Common myeloid progenitor, CD34-positive (primary cell): Measurements from ENCODE around the gene NDRG2.
"Not testable (repeated sequence)": the region's sequence is repeated elsewhere in the genome, so short reads cannot be mapped to it uniquely, and the experiment has no call there.

ENCODE experiments used
- CTCF ChIA-PET: fragments of 350-600 bp; sonication (Branson Sonifier 250); formaldehyde crosslinking; loops from one replicate; lab custom pipeline; 2021; ENCODE audit warnings: antibody characterized with exemption; lab: Charles Lee
- POLR2A ChIA-PET: fragments of 350-600 bp; sonication (Branson Sonifier 250); formaldehyde crosslinking; loops from one replicate; lab custom pipeline; 2021; ENCODE audit warnings: antibody characterized with exemption; lab: Charles Lee
- DNase-seq, 3 donors: peaks; one replicate each; pipeline versions ENCODE4 v3.0.0 to v3.0.0-alpha.2; 2013
- H3K27ac ChIP-seq, 2 experiments: 1 replicate in 1 of 2; 2 replicates in 1 of 2; pipeline ENCODE4 v1.7.0; 2013; ENCODE audit warnings: inconsistent platforms in 2 of 2, low read length in 2 of 2, mild to moderate bottlenecking in 2 of 2, low read depth in 1 of 2, moderate library complexity in 1 of 2; ENCODE audit not compliant: severe bottlenecking in 2 of 2, insufficient read depth in 1 of 2, poor library complexity in 1 of 2
- H3K27me3 ChIP-seq, 5 experiments: replicated peaks in 2 of 5; 1 replicate in 3 of 5; 2 replicates in 2 of 5; pipeline versions ENCODE4 v1.6.1 to v1.7.0; 2013; ENCODE audit warnings: low read length in 4 of 5, mild to moderate bottlenecking in 2 of 5, moderate library complexity in 2 of 5, inconsistent platforms in 1 of 5; ENCODE audit not compliant: insufficient read depth in 5 of 5, control insufficient read depth in 4 of 5
- H3K36me3 ChIP-seq, 4 experiments: 1 replicate in 2 of 4; 2 replicates in 2 of 4; pipeline versions ENCODE4 v1.6.1 to v1.7.0; 2013; ENCODE audit warnings: low read length in 3 of 4, control low read depth in 1 of 4, mild to moderate bottlenecking in 1 of 4; ENCODE audit not compliant: control insufficient read depth in 4 of 4, insufficient read depth in 4 of 4
- H3K4me1 ChIP-seq, 4 experiments: 1 replicate in 3 of 4; 2 replicates in 1 of 4; pipeline versions ENCODE4 v1.6.1 to v1.7.1; 2013; ENCODE audit warnings: low read length in 3 of 4, mild to moderate bottlenecking in 3 of 4, control low read depth in 1 of 4, inconsistent platforms in 1 of 4, moderate library complexity in 1 of 4; ENCODE audit not compliant: control insufficient read depth in 4 of 4, insufficient read depth in 4 of 4; ENCODE audit errors: control extremely low read depth in 1 of 4
- H3K4me3 ChIP-seq, 7 experiments: 1 replicate in 4 of 7; 2 replicates in 3 of 7; pipeline versions ENCODE4 v1.5.1 to v1.7.0; 2013; ENCODE audit warnings: mild to moderate bottlenecking in 7 of 7, low read length in 6 of 7, moderate library complexity in 6 of 7, inconsistent platforms in 2 of 7, low read depth in 2 of 7, control low read depth in 1 of 7; ENCODE audit not compliant: insufficient read depth in 4 of 7, control insufficient read depth in 1 of 7; ENCODE audit errors: extremely low read depth in 1 of 7
- H3K9me3 ChIP-seq, 5 experiments: 1 replicate in 4 of 5; 2 replicates in 1 of 5; pipeline versions ENCODE4 v1.6.1 to v1.7.1; 2013; ENCODE audit warnings: low read length in 4 of 5, mild to moderate bottlenecking in 2 of 5, inconsistent platforms in 1 of 5, low read depth in 1 of 5, moderate library complexity in 1 of 5; ENCODE audit not compliant: control insufficient read depth in 4 of 5, insufficient read depth in 2 of 5; ENCODE audit errors: control extremely low read depth in 1 of 5
- WGBS: methylation state at CpG from one replicate; pipeline ENCODE4 v1.1.5; 2013; ENCODE audit not compliant: insufficient coverage; 5-methylcytosine and 5-hydroxymethylcytosine counted together

The NDRG2 gene

DNA sequence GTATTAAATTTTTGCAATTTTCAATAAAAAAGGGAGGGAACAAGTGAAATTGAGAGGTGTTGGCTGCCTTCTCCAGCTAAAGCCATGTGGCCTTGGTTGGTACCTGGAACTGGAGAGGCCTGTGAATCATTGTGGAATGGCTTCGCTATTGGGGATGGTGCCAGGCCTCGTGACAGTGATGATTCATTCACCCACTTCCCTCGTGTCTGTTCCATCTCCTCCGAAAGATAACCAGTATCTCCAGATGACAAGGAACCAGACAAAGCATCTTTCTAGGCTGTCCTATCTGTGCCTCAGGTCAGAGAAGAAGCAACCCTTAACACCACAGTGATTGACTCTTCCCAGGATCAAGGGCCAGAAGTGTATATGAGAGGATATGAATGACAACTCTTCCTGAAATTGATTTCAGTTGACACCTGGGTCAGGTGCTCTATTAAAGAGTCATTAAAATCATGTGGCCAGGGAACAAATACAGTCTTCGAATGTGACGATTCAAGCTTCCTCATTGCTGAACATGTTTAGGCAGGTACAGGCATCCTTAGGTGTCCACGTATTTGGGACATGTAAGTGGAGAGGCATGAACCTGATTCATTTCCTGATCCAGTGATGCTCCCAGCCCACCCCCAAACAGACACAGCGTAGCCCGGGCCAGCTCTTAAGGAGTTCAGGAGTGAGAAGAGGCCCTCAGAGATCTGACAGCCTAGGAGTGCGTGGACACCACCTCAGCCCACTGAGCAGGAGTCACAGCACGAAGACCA, 17.0 kb upstream of the NDRG2 start, which contains the start of gene RNASE7:
Gene RNASE7 (plus strand): TSS at position 687 of the 758 bp plus-strand sequence. CDS start 631 bp downstream, outside the sequence.
- Histone ChIP-seq H3K4me3 (no peak within 1 kb of the TSS), H3K9me3 (no peaks in the 10 kb centered on the region), H3K4me1 (peaks cover 9 to 32% (median 25%) of the 10 kb centered on the region in 4 experiments), H3K27ac (no peak within 1 kb of the TSS), H3K27me3 (no peaks in the 10 kb centered on the region), H3K36me3 (no peaks in the 10 kb centered on the region)
- DNase-seq = peak in 2 of 3 donors; percentile 38 to 51
- CTCF ChIA-PET = interaction anchor here (0.7 to 7.2 kb wide), 13 partner anchors 11 to 70 kb away, joined by 3 to 345 read pairs (median 7); partner anchors contain the start of genes SLC39A2 and TPPP2
- 94% methylated on average over 7 of the region's 11 CpGs for WGBS
- POLR2A ChIA-PET = no interaction called here

DNA sequence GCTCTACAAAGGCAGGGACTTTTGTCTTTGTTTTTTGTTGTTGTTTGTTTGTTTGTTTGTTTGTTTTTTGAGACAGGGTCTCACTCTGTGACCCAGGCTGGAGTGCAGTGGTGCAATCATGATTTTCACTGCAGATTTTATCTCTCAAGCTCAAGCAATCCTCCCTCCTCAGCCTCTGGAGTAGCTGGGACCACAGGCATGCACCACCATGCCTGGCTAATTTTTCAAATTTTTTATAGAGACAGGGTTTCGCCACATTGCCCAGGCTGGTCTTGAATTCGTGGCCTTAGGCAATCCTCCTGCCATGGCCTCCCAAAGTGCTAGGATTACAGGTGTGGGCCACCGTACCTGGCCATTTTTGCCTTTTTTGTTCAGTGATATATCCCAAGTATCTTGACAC, 16.1 kb upstream of the NDRG2 start:
- H3K36me3 ChIP-seq, H3K27ac ChIP-seq, H3K9me3 ChIP-seq, H3K27me3 ChIP-seq, H3K4me3 ChIP-seq, POLR2A ChIA-PET, DNase-seq: not testable (repeated sequence)
- CTCF ChIA-PET = interaction anchor here (0.6 to 7.2 kb wide), 19 partner anchors 10 to 1923 kb away, joined by 3 to 345 read pairs (median 4); partner anchors contain the start of gene TPPP2
- peaks cover 9 to 32% (median 25%) of the 10 kb centered on the region in 4 experiments for H3K4me1 ChIP-seq
- WGBS = 95% methylated on average over 3 of the region's 3 CpGs

DNA sequence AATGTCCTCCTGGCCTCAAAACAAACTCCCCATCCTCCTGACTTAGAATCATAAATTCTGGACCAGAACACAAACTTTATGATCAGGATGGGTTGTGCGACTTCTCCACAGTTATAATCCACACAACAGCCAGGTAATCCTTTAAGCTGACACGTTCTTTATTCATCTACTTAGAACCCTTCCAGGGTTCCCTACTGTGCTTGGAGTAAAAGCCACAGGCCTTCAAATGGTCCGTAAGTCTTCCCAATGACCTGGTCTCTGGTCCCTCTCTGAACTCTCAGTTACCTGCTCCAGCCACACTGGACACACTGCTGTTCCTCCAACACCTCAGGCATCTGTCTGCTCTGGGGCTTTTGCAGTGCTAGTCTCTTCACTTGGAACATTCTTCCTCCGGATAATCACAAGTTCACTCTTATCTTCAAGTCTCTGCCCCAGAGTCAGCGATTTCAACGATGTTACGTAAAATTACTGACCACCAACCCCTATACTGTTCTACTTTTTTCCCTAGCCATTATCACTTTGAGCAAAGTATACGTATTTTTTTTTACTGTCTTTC, 15.6 kb upstream of the NDRG2 start:
- Histone ChIP-seq H3K36me3 (no peaks in the 10 kb centered on the region), H3K27ac (no peak overlapping the region), H3K4me3 (no peak overlapping the region), H3K9me3 (no peaks in the 10 kb centered on the region), H3K27me3 (no peaks in the 10 kb centered on the region), H3K4me1 (peaks cover 9 to 32% (median 25%) of the 10 kb centered on the region in 4 experiments)
- ChIA-PET CTCF (interaction anchor here (0.6 to 7.2 kb wide), 34 partner anchors 8 to 1924 kb away, joined by 3 to 345 read pairs (median 4); partner anchors contain the start of genes NDRG2 and TPPP2), POLR2A (interaction anchor here (1.7 kb wide), 1 partner anchor 25 kb away, joined by 9 read pairs; no protein-coding TSS in a partner anchor)
- no peak for DNase-seq
- WGBS = 85% methylated on average over 7 of the region's 8 CpGs

GRCh38 chr14:21039585-21040369, 14.9 kb upstream of the NDRG2 start:
- 41% methylated on average over 3 of the region's 8 CpGs for WGBS
- Histone ChIP-seq H3K27me3 (no peaks in the 10 kb centered on the region), H3K4me1 (peaks cover 7 to 30% (median 23%) of the 10 kb centered on the region in 4 experiments), H3K4me3 (no peak overlapping the region), H3K27ac (no peak overlapping the region), H3K36me3 (no peaks in the 10 kb centered on the region), H3K9me3 (no peaks in the 10 kb centered on the region)
- ChIA-PET CTCF (interaction anchor here (0.7 to 7.2 kb wide), 34 partner anchors 9 to 348 kb away, joined by 3 to 345 read pairs (median 4); partner anchors contain the start of genes NDRG2 and TPPP2), POLR2A (interaction anchor here (1.7 kb wide), 1 partner anchor 25 kb away, joined by 9 read pairs; no protein-coding TSS in a partner anchor)
- peak; percentile 63 to 75 (median 72) for DNase-seq

- POLR2A ChIA-PET = interaction anchor here (1.7 kb wide), 1 partner anchor 24 kb away, joined by 9 read pairs; no protein-coding TSS in a partner anchor
- H3K27ac ChIP-seq = no peak overlapping the region
- H3K9me3 ChIP-seq = no peaks in the 10 kb centered on the region
- H3K4me3 ChIP-seq = no peak overlapping the region
- CTCF ChIA-PET = interaction anchor here (1.2 to 7.2 kb wide), 14 partner anchors 8 to 165 kb away, joined by 3 to 345 read pairs (median 8); partner anchors contain the start of genes NDRG2 and TPPP2
- DNase-seq = no peak
- no peaks in the 10 kb centered on the region for H3K36me3 ChIP-seq
- WGBS = 96% methylated on average over 4 of the region's 10 CpGs
- peaks cover under 1 to 20% (median 13%) of the 10 kb centered on the region in 4 experiments for H3K4me1 ChIP-seq
- H3K27me3 ChIP-seq = no peaks in the 10 kb centered on the region
Observed at GRCh38 chr14:21038441-21039422, 13.9 kb upstream of the NDRG2 start.

DNA sequence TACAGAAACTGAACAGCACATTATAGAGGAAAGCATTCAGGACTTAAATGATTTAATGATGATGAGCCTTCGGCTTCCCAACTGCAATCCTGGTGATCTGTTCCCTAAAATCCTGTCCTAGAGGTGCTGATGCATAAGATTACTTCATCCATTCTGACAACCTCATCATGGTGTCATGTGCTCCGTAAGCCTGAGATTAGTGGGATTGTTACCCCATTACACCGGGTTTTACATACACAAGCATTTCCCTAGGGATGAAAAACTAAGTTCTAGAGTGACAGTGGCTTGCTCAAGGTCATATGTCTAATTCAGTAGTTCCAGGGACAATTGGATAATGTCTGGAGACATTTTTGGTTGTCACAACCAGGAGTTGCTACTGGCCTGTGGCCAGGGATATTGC, 12.3 kb upstream of the NDRG2 start:
- CTCF ChIA-PET = interaction anchor here (0.9 to 6.9 kb wide), 3 partner anchors 11 to 50 kb away, joined by 3 to 155 read pairs (median 3); no protein-coding TSS in a partner anchor
- WGBS = 100% methylated on average over 2 of the region's 3 CpGs
- Histone ChIP-seq H3K4me3 (no peak overlapping the region), H3K9me3 (no peaks in the 10 kb centered on the region), H3K36me3 (no peaks in the 10 kb centered on the region), H3K27me3 (no peaks in the 10 kb centered on the region), H3K4me1 (peaks cover 0 to 7% (median 2%) of the 10 kb centered on the region in 4 experiments), H3K27ac (no peak overlapping the region)
- no peak for DNase-seq
- POLR2A ChIA-PET = no interaction called here
